Neural progenitor cell (in vitro differentiated cells): ENCODE results near the gene HLA-C. TPM values are rescaled to one million over a fixed set of nuclear protein-coding genes. Genes with fewer than 3 reads are reported as not detected.

ENCODE experiments used
- DNase-seq: peaks from one replicate; pipeline ENCODE4 v3.0.0-alpha.2; 2016; ENCODE audit warnings: low spot score
- H2AFZ ChIP-seq: fragments of 200-600 bp; sonication (generic); replicated peaks from 2 replicates; pipeline ENCODE4 v1.6.1; 2016; ENCODE audit warnings: antibody characterized with exemption
- H3F3A ChIP-seq: fragments of 200-600 bp; sonication (generic); 2 replicates; pipeline ENCODE4 v1.6.1; 2016; ENCODE audit warnings: antibody characterized with exemption, low read depth
- H3K27ac ChIP-seq: fragments of 200-600 bp; sonication (generic); 2 replicates; pipeline ENCODE4 v1.5.1; 2016; ENCODE audit warnings: mild to moderate bottlenecking
- H3K27me3 ChIP-seq: fragments of 200-600 bp; sonication (generic); 2 replicates; pipeline ENCODE4 v1.6.1; 2016; ENCODE audit warnings: mild to moderate bottlenecking, moderate library complexity
- H3K36me3 ChIP-seq: fragments of 200-600 bp; sonication (generic); 2 replicates; pipeline ENCODE4 v1.5.1; 2016
- H3K4me1 ChIP-seq: fragments of 200-600 bp; sonication (generic); 2 replicates; pipeline ENCODE4 v1.6.1; 2016; ENCODE audit warnings: mixed run types
- H3K4me2 ChIP-seq: fragments of 200-600 bp; sonication (generic); 2 replicates; pipeline ENCODE4 v1.6.1; 2016
- H3K4me3 ChIP-seq: fragments of 200-600 bp; sonication (generic); 2 replicates; pipeline ENCODE4 v1.5.1; 2016
- H3K79me2 ChIP-seq: fragments of 200-600 bp; sonication (generic); 2 replicates; pipeline ENCODE4 v1.6.1; 2016; ENCODE audit warnings: low read depth
- H3K9ac ChIP-seq: fragments of 200-600 bp; sonication (generic); 2 replicates; pipeline ENCODE4 v1.6.1; 2016
- H3K9me3 ChIP-seq: fragments of 200-600 bp; sonication (generic); 2 replicates; pipeline ENCODE4 v1.5.1; 2016; ENCODE audit warnings: low read depth
- H4K20me1 ChIP-seq: fragments of 200-600 bp; sonication (generic); 2 replicates; pipeline ENCODE4 v1.6.1; 2016; ENCODE audit warnings: low read depth
- H3K27ac Mint-ChIP-seq: 3 replicates; pipeline ENCODE4 v1.8.0; 2021; ENCODE audit warnings: mixed read lengths
- H3K27me3 Mint-ChIP-seq: 2 replicates; pipeline ENCODE4 v1.8.0; 2022; ENCODE audit warnings: low read depth, mild to moderate bottlenecking, inconsistent platforms, moderate library complexity, mixed read lengths; ENCODE audit not compliant: insufficient read depth
- H3K36me3 Mint-ChIP-seq: 3 replicates; pipeline ENCODE4 v1.8.0; 2021; ENCODE audit warnings: mixed read lengths
- H3K4me1 Mint-ChIP-seq: 3 replicates; pipeline ENCODE4 v1.8.0; 2021; ENCODE audit warnings: mixed read lengths
- H3K4me3 Mint-ChIP-seq: 3 replicates; pipeline ENCODE4 v1.8.0; 2021; ENCODE audit warnings: mild to moderate bottlenecking, moderate library complexity, mixed read lengths
- H3K9me3 Mint-ChIP-seq: 3 replicates; pipeline ENCODE4 v1.8.0; 2020; ENCODE audit warnings: mixed read lengths
- EZH2 ChIP-seq: fragments of 200-600 bp; sonication (generic); IDR thresholded peaks from 2 replicates; pipeline ENCODE4 v1.6.1; 2017; ENCODE audit warnings: antibody characterized with exemption, mild to moderate bottlenecking, moderate library complexity
- EZH2phosphoT487 ChIP-seq: fragments of 200-600 bp; sonication (generic); IDR thresholded peaks from 2 replicates; pipeline ENCODE4 v1.6.1; 2017; ENCODE audit warnings: antibody characterized with exemption
- total RNA-seq: library from RNA; depleted of rRNA; stranded (reverse); fragments of >200 nt; gene quantifications from 2 replicates; pipeline ENCODE4 v1.2.3, GENCODE V29; 2015; ENCODE audit warnings: low replicate concordance
- TF ChIP-seq, protein P1 (sequence below): fragments of 200-600 bp; sonication (generic); IDR thresholded peaks from 2 replicates; pipeline ENCODE4 v1.5.1; 2017; ENCODE audit warnings: antibody characterized with exemption, mild to moderate bottlenecking

The HLA-C gene
- total RNA-seq, 1 donor from 2014 or later: 65.2 TPM

GRCh38 chr6:31252625-31253024 is 19.3 kb downstream of the HLA-C start:
- Histone ChIP-seq H3K27ac (no peak overlapping the region), H3K27me3 (no peaks in the 10 kb centered on the region), H3K4me2 (no peak overlapping the region), H3K36me3 (no peaks in the 10 kb centered on the region), H3K9me3 (no peaks in the 10 kb centered on the region), H3K4me3 (no peak overlapping the region), H4K20me1 (no peaks in the 10 kb centered on the region), H3K4me1 (no peaks in the 10 kb centered on the region), H3K9ac (no peak overlapping the region), H3F3A (no peaks in the 10 kb centered on the region), H2AFZ (no peak overlapping the region), H3K79me2 (no peaks in the 10 kb centered on the region)
- Mint-ChIP-seq H3K9me3 (peaks cover under 1% of the 10 kb centered on the region), H3K4me1 (no peaks in the 10 kb centered on the region), H3K27ac (no peak overlapping the region), H3K4me3 (no peak overlapping the region), H3K27me3 (no peaks in the 10 kb centered on the region), H3K36me3 (no peaks in the 10 kb centered on the region)
- TF ChIP-seq EZH2: no peak
- TF ChIP-seq, protein P1, sequence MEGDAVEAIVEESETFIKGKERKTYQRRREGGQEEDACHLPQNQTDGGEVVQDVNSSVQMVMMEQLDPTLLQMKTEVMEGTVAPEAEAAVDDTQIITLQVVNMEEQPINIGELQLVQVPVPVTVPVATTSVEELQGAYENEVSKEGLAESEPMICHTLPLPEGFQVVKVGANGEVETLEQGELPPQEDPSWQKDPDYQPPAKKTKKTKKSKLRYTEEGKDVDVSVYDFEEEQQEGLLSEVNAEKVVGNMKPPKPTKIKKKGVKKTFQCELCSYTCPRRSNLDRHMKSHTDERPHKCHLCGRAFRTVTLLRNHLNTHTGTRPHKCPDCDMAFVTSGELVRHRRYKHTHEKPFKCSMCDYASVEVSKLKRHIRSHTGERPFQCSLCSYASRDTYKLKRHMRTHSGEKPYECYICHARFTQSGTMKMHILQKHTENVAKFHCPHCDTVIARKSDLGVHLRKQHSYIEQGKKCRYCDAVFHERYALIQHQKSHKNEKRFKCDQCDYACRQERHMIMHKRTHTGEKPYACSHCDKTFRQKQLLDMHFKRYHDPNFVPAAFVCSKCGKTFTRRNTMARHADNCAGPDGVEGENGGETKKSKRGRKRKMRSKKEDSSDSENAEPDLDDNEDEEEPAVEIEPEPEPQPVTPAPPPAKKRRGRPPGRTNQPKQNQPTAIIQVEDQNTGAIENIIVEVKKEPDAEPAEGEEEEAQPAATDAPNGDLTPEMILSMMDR: peak; percentile 23
- peak; percentile 15 for DNase-seq

DNA sequence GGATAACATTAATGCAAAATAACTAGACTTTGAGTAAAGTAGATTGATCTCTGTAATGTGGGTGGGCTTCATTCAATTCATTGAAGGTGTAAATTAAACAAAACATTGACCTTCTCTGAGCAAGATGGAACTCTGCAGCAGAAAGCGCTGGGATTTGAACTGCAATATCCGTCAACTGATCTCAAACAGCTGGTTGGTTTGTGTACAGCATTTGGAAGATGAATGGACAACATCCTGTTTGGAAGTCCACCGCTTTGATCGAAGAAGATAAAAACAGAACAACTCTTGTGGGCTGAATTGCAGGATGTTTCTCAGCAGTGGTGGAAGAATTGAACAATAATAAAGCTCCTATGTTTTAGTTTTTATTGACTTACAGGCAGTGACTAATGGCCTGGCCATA is 20.6 kb downstream of the HLA-C start:
- H3K4me1 ChIP-seq: peaks cover 7% of the 10 kb centered on the region
- no peaks in the 10 kb centered on the region for H3K36me3 ChIP-seq
- H3K9ac ChIP-seq: no peak overlapping the region
- peaks cover 11% of the 10 kb centered on the region for H3K9me3 Mint-ChIP-seq
- H3K4me2 ChIP-seq: no peak overlapping the region
- no peaks in the 10 kb centered on the region for H3K9me3 ChIP-seq
- no peak for TF ChIP-seq EZH2
- H3K27me3 ChIP-seq: no peaks in the 10 kb centered on the region
- peaks cover 4% of the 10 kb centered on the region for H3K27me3 Mint-ChIP-seq
- no peak overlapping the region for H3K27ac Mint-ChIP-seq
- H2AFZ ChIP-seq: no peak overlapping the region
- H3K79me2 ChIP-seq: no peaks in the 10 kb centered on the region
- peaks cover 4% of the 10 kb centered on the region for H3F3A ChIP-seq
- no peaks in the 10 kb centered on the region for H4K20me1 ChIP-seq
- no peak overlapping the region for H3K27ac ChIP-seq
- H3K4me1 Mint-ChIP-seq: no peaks in the 10 kb centered on the region
- no peaks in the 10 kb centered on the region for H3K36me3 Mint-ChIP-seq
- no peak for DNase-seq
- H3K4me3 ChIP-seq: no peak overlapping the region
- no peak overlapping the region for H3K4me3 Mint-ChIP-seq

DNA sequence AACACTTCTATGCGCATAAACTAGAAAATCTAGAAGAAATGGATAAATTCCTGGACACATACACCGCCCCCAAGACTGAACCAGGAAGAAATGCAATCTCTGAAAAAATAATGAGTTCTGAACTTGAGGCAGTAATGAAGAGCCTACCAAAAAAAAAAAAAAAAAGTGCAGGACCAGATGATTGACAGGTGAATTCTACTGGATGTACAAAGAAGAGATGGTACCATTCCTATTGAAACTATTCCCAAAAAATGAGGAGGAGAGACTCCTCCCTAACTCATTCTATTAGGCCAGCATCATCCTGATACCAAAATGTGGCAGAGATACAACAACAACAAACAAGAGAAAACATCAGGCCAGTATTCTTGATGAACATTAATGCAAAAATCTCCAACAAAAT is 22.7 kb downstream of the HLA-C start:
- Histone ChIP-seq H3F3A (peaks cover 6% of the 10 kb centered on the region), H3K79me2 (no peaks in the 10 kb centered on the region), H3K27ac (no peak overlapping the region), H3K4me3 (no peak overlapping the region), H4K20me1 (no peaks in the 10 kb centered on the region), H3K4me1 (peaks cover 10% of the 10 kb centered on the region), H3K9me3 (no peaks in the 10 kb centered on the region), H3K9ac (no peak overlapping the region), H2AFZ (no peak overlapping the region), H3K4me2 (no peak overlapping the region), H3K27me3 (no peaks in the 10 kb centered on the region), H3K36me3 (no peaks in the 10 kb centered on the region)
- Mint-ChIP-seq H3K9me3 (peaks cover 11% of the 10 kb centered on the region), H3K4me1 (no peaks in the 10 kb centered on the region), H3K36me3 (no peaks in the 10 kb centered on the region), H3K27me3 (peaks cover 4% of the 10 kb centered on the region), H3K27ac (no peak overlapping the region), H3K4me3 (no peak overlapping the region)
- TF ChIP-seq EZH2phosphoT487 (no peak), EZH2 (no peak)
- TF ChIP-seq, protein P1: no peak
- DNase-seq: no peak

DNA sequence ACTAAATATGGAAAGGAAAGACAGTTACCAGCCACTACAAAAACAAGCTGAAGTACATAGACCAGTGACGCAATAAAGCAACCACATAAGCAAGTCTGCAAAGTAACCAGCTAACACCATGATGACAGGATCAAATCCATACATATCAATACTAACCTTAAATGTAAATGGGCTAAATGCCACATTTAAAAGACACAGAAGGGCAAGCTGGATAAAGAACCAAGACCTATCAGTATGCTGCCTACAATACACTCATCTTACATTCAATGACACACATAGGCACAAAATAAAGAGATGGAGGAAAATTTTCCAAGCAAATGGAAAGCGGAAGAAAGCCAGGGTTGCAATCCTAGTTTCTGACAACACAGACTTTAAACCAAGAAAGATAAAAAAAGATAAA is 24.1 kb downstream of the HLA-C start:
- Mint-ChIP-seq H3K4me3 (no peak overlapping the region), H3K36me3 (no peaks in the 10 kb centered on the region), H3K27me3 (peaks cover 4% of the 10 kb centered on the region), H3K9me3 (peaks cover 11% of the 10 kb centered on the region), H3K27ac (no peak overlapping the region), H3K4me1 (no peaks in the 10 kb centered on the region)
- Histone ChIP-seq H3K79me2 (no peaks in the 10 kb centered on the region), H3K4me3 (no peak overlapping the region), H3K4me2 (no peak overlapping the region), H3F3A (peaks cover 6% of the 10 kb centered on the region), H3K4me1 (peaks cover 10% of the 10 kb centered on the region), H2AFZ (no peak overlapping the region), H3K9me3 (no peaks in the 10 kb centered on the region), H3K27me3 (no peaks in the 10 kb centered on the region), H4K20me1 (no peaks in the 10 kb centered on the region), H3K36me3 (no peaks in the 10 kb centered on the region), H3K9ac (no peak overlapping the region), H3K27ac (no peak overlapping the region)
- no peak for DNase-seq
- TF ChIP-seq, protein P1: no peak
- no peak for TF ChIP-seq EZH2
- no peak for TF ChIP-seq EZH2phosphoT487
